ENCODE data around the gene MYL11. TPM values are rescaled to one million over a fixed set of nuclear protein-coding genes. Genes with fewer than 3 reads are reported as not detected.

MYL11 gene
- total RNA-seq, 1 donor from 2014 or later = not detected

DNA sequence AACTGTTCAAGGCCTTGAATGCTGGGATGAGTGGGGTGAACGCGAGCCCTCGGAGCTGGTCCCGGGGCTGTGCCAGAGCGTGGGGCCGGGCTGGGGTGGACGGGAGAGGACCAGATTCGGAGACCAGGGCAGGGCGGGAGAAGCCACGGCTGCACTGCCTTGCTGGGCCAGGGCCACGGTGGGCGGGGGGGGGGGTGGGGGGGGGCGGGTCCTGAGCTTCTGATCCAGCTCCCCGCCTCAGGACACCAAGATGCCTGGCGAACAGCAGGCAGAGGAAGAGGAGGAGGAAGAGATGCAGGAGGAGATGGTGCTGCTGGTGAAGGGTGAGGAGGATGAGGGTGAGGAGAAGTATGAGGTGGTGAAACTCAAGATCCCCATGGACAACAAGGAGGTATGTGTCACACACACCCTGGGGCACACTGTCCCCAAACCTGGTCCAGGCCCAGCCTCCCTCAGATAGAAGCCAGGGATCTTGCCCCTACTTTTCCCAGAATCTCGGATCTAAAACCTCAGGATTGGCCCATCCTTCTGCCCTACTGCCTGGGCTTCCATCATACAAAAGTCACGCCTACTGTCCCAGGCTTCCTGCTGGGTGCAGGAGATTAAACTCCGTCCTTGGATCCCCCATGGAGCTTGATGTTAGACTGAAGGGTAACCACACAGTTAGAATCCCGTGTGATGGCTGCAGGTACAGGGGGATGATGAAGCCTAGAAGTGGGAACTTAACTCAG lies 33.4 kb downstream of the MYL11 start:
- no peak for DNase-seq (ENCODE audit: low spot score)
- ATAC-seq = peak; percentile 11
- intact Hi-C loops (cut with DNase I) = loop anchor here (10.0 kb wide), 1 partner anchor 313 kb away; the partner anchor contains the start of genes TBX6 and YPEL3

GRCh38 chr16:30409125-30410060 lies 34.8 kb downstream of the MYL11 start:
- DNase-seq (ENCODE audit: low spot score) (peak; percentile 96), ATAC-seq (peak; percentile 80)
- intact Hi-C loops (cut with DNase I) = loop anchor here (10.0 kb wide), 1 partner anchor 315 kb away; the partner anchor contains the start of genes TBX6 and YPEL3

- ATAC-seq (no peak), DNase-seq (ENCODE audit: low spot score) (no peak)
- intact Hi-C loops (cut with DNase I) = no loop called here
Measured at GRCh38 chr16:30413112-30413806, 38.7 kb downstream of the MYL11 start.

DNA sequence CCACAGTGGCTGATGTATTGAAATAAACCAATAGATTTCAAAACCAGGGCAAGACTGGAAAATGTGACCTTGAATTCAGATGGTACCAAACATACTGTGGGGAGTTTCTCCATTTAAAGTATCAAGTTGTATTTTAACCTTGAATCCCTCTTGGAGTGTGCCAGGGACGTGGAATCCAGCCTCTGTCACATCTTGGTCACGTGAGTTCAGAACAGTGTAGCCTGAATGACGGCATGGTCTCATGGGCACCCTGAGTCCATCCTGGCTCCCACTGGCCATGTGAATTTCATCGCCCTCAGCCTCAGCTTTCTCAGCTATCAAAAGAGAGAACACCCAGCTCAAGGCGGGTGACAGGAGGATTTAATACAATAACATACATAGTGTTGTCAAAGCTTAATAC lies 39.6 kb downstream of the MYL11 start:
- intact Hi-C loops (cut with DNase I) = no loop called here
- ATAC-seq (no peak), DNase-seq (ENCODE audit: low spot score) (no peak)

GRCh38 chr16:30416047-30416603 lies 41.5 kb downstream of the MYL11 start:
- DNase-seq (ENCODE audit: low spot score) = no peak
- intact Hi-C loops (cut with DNase I) = no loop called here

GRCh38 chr16:30416624-30417528 lies 42.3 kb downstream of the MYL11 start:
- DNase-seq (ENCODE audit: low spot score) (no peak), ATAC-seq (no peak)
- intact Hi-C loops (cut with DNase I) = no loop called here

More at GRCh38 chr16:30416047-30416603, 41.5 kb downstream of the MYL11 start:
- ATAC-seq = no peak

GRCh38 chr16:30417529-30418349 lies 43.1 kb downstream of the MYL11 start:
- peak; percentile 86 for DNase-seq (ENCODE audit: low spot score)
- ATAC-seq = peak; percentile 95
- intact Hi-C loops (cut with DNase I) = no loop called here

- ATAC-seq (peak; percentile 16), DNase-seq (ENCODE audit: low spot score) (no peak)
- intact Hi-C loops (cut with DNase I) = no loop called here
Measured at GRCh38 chr16:30418350-30419181, 44.0 kb downstream of the MYL11 start.

DNA sequence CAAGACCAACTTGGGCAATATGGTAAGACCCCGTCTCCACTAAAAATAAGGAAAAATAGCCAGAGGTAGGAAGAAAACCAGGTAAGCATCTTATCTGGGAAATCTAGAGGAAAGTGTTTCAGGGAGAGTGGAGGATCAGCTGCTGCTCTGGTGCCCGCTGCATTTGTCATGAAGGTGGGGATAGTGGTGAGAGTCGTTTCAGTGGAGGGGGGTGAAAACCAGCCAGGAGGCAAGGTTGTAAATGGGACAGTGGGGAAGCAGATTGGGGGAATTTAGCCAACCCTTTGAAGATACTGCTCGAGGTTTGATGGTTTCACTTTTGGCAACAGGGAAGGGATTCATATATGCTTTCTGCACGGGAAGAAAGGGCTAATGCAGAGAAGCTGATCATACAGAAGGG lies 46.4 kb downstream of the MYL11 start:
- intact Hi-C loops (cut with DNase I) = loop anchor here (10.0 kb wide), 1 partner anchor 94 kb away; no protein-coding TSS in a partner anchor
- DNase-seq (ENCODE audit: low spot score) = no peak
- no peak for ATAC-seq

Other genes starting within 250 kb of the MYL11 start
- gene CORO1A, start 191.2 kb upstream of the MYL11 start, total RNA-seq = 41.2 TPM
- gene BOLA2B, start 181.1 kb upstream of the MYL11 start, total RNA-seq = 26.9 TPM
- gene SLX1A, start 180.9 kb upstream of the MYL11 start, total RNA-seq = 18.5 TPM
- 21.0 TPM for gene SULT1A3, start 175.5 kb upstream of the MYL11 start, total RNA-seq
- gene NPIPB13, start 126.3 kb upstream of the MYL11 start, total RNA-seq = 35.0 TPM
- gene CD2BP2, start 19.5 kb upstream of the MYL11 start, total RNA-seq = 49.8 TPM
- gene TBC1D10B, start 4.3 kb upstream of the MYL11 start, total RNA-seq = 39.6 TPM
- 7.2 TPM for gene SEPTIN1, start 7.8 kb downstream of the MYL11 start, total RNA-seq
- gene ZNF48, start 20.6 kb downstream of the MYL11 start, total RNA-seq = 6.7 TPM
- 7.5 TPM for gene ZNF771, start 32.8 kb downstream of the MYL11 start, total RNA-seq
- 20.4 TPM for gene DCTPP1, start 55.2 kb downstream of the MYL11 start, total RNA-seq
- 25.2 TPM for gene SEPHS2, start 71.1 kb downstream of the MYL11 start, total RNA-seq
- 14.5 TPM for gene ITGAL, start 97.9 kb downstream of the MYL11 start, total RNA-seq
- gene ZNF768, start 151.8 kb downstream of the MYL11 start, total RNA-seq = 30.3 TPM
- 12.7 TPM for gene ZNF747, start 160.1 kb downstream of the MYL11 start, total RNA-seq
- gene ZNF764, start 183.6 kb downstream of the MYL11 start, total RNA-seq = 9.5 TPM
- 13.6 TPM for gene ZNF688, start 196.9 kb downstream of the MYL11 start, total RNA-seq
- 26.3 TPM for gene ZNF785, start 210.9 kb downstream of the MYL11 start, total RNA-seq
- 7.1 TPM for gene ZNF689, start 235.6 kb downstream of the MYL11 start, total RNA-seq

Measured in sciatic nerve (tissue), 2 donors.